Measurements from ENCODE around the gene RTL10. TPM values are rescaled to one million over a fixed set of nuclear protein-coding genes. Genes with fewer than 3 reads are reported as not detected.

RTL10 gene
- total RNA-seq, 2 experiments from 2014 or later: 18.7 to 23.1 TPM

DNA sequence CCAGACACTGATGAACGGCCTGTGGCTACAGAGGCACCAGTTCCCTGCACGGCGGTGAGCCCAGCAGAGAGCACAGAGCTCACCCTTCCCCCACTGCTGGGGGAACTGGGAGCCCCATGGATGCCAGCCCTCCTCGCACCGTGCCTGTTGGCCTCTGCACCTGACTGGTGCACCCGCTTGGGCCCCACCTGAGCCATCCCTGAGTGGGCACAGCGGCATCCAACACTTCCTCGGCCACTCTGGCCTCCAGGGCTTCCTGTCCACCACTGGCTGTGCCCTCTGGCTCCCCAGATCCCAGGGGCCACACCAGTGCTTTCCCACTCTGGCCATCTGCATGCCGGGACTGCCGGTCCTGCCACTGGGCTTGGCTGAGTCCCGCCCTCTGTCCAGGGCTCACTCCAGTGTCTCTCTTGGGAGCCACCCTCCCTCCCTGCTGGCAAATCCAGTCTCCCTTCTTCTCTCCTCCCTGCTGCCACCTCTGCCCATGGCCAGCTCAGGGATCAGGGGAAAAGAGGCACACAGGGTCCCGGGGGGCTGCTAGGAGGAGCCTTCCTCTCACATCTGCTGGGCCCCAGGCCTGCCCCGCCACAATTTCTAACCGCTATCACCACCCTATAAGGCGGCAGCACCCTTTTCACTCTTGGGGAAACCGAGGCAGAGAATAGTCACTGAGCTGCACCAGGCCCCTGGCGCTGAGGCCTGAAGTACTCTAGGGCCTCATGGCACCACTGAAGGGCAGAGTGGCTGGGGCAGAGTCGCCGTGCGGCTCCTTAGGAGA is 33.0 kb downstream of the RTL10 start:
- no peak overlapping the region for H3K27ac Mint-ChIP-seq
- no peaks in the 10 kb centered on the region for H3K4me1 Mint-ChIP-seq
- H3K36me3 Mint-ChIP-seq: no peaks in the 10 kb centered on the region
- H3K27me3 Mint-ChIP-seq: no peaks in the 10 kb centered on the region
- H3K9me3 Mint-ChIP-seq: no peaks in the 10 kb centered on the region
- H3K4me3 Mint-ChIP-seq: no peak overlapping the region
- DNase-seq: no peak

DNA sequence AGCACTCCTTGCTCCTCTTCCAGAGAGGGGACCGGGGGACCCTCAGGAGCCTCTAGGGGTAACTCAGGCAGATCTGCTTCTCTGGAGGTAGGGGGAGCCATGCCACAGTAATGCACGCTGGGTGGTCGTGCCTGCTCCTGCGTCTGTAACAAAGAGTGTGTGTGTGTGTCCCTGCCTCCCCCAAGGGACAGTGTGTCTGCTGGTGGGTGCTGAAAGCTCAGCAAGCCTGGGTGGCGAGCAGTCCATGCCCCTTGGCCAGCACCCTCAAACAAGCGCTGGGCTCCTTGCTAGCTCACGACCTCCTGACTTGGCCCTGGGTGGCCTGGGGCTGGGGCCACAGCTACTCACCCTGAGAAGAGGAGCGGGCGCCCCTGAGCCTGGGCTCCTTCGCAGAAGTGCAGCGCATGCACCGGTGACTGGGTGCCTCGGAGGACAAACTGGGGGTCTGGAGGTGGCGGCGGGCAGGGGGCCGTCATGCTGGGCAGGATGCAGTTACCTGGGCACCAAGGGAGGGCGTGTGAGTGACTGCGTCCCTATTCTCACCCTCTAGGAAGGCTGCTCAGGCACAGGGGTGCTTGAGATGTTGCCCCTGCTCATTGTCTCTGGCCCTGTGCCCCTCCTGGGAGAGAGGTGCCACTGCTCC is 33.7 kb downstream of the RTL10 start:
- Mint-ChIP-seq H3K4me1 (no peaks in the 10 kb centered on the region), H3K27ac (no peak overlapping the region), H3K9me3 (no peaks in the 10 kb centered on the region), H3K4me3 (no peak overlapping the region), H3K27me3 (no peaks in the 10 kb centered on the region), H3K36me3 (no peaks in the 10 kb centered on the region)
- no peak for DNase-seq

DNA sequence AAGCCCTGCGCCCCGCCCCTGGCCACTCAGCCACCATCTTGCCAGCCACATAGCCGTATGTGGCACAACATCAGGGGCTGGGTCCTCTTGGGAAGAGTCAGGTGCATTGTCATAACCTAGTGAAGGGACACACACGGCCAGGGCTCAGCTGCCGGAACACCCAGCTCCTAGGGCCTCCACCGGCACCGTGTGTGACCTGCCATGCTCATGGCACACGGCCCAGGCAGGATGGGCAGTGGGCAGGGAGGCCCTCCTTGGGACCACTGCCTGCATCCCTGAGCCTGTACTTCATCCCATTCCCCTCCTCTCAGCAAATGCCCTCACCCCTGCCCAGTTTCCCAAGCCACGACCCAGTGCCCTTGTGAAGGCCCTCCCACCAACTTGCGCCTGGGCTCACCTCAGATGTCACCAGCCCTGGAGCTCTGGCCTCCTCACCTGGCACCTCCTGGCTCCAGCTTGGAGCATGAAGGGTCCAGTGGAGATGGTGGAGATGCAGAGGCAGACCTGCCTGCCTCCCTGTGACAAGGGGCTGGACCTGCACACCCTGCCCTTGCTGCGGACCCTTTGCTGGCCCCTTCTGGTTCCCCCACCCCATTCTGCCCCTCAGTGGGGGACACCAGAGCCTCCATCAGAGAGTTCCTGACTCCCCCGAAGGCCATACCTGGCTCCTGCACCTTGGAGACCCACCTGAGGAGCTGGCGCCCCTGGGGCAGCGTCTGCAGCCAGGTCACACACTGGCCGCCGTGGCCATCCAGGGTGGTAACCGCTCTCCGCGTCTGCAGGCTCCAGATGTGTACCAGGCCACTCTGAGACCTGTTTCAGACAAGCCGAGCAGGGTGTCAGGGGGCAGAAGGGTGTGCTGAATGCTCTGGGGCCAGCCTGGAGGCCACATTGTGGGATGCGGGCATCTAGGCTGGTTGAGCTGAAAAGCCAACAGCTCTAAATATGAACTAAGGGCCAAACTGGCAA is 34.5 kb downstream of the RTL10 start:
- H3K4me1 Mint-ChIP-seq: no peaks in the 10 kb centered on the region
- H3K27ac Mint-ChIP-seq: no peak overlapping the region
- H3K9me3 Mint-ChIP-seq: no peaks in the 10 kb centered on the region
- DNase-seq: no peak
- no peak overlapping the region for H3K4me3 Mint-ChIP-seq
- no peaks in the 10 kb centered on the region for H3K36me3 Mint-ChIP-seq
- no peaks in the 10 kb centered on the region for H3K27me3 Mint-ChIP-seq

DNA sequence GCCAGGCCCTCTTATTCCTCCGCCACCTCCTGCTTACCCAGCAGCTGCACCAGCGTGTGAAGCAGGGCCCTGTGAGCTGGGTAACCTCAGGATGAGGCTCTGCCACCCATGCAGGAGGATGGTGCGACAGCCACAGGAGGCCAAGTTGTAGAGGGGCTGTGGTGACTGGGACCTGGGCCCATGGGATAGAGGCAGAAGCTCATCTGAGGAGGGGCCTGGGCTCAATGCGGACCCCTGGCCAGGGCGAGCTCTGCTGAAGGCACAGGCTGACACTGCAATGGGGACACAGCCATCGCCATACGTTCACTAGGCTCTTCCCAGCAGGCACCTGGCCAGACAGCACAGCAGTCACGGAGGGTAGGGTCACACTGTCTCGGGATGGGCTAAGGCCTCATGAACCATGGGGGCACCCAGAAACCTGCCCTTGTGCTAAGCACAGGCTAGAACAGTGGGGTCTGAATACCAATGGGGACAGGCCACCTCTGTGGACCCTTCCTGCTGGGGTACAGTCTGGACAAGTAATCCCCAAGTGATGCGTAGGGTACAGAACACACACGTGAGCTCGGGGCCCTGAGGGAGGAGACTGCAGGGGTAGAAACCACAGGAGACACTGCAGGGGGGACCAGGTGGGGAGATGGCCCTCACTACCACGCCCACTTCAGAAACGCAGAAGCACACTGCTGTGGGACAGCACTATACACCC is 35.3 kb downstream of the RTL10 start:
- Mint-ChIP-seq H3K27me3 (no peaks in the 10 kb centered on the region), H3K4me3 (no peak overlapping the region), H3K4me1 (no peaks in the 10 kb centered on the region), H3K27ac (no peak overlapping the region), H3K36me3 (peaks cover 2% of the 10 kb centered on the region), H3K9me3 (no peaks in the 10 kb centered on the region)
- no peak for DNase-seq

DNA sequence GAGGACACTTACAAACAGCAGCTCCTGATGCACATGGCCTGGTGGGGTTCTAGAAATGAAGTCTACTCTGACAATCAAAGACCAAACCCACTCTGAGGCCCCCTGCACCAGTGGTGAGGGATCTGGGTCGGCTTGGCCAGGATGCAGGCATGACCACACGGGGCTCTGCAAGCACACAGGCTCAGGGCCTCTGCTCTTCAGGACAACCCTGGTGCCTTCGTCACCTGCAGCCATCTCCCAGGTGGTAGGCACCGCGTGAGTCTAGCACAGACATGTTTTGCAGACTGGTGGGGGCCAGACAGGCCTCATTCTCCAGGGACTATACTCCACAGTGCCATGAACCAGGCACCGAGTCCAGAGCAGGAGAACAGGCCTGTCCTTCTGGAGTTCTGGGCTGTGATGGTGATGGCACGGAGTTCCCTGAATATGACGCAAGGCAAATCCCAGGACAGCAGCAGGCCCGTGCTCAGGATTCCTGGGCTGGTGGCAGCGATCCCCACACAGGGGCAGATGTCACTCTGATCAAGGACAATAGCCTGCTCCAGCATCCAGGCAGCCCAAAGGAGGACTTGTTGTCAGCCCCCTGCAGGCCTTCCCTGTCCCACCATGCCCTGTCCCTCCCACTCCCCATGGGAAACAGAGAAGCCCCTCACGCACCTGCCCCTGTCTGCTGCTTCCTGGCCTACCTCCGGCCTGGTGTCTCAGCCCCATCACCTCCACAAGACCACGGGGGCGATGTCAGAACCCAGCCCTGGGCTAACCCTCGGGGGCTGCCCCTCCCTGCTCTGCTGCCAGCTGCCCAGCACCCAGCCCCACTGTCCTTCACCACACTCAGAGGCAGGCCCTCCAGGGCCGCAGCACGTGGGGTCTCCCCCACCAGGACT is 36.1 kb downstream of the RTL10 start:
- Mint-ChIP-seq H3K27me3 (no peaks in the 10 kb centered on the region), H3K27ac (no peak overlapping the region), H3K9me3 (no peaks in the 10 kb centered on the region), H3K36me3 (peaks cover 2% of the 10 kb centered on the region), H3K4me3 (no peak overlapping the region), H3K4me1 (no peaks in the 10 kb centered on the region)
- no peak for DNase-seq

DNA sequence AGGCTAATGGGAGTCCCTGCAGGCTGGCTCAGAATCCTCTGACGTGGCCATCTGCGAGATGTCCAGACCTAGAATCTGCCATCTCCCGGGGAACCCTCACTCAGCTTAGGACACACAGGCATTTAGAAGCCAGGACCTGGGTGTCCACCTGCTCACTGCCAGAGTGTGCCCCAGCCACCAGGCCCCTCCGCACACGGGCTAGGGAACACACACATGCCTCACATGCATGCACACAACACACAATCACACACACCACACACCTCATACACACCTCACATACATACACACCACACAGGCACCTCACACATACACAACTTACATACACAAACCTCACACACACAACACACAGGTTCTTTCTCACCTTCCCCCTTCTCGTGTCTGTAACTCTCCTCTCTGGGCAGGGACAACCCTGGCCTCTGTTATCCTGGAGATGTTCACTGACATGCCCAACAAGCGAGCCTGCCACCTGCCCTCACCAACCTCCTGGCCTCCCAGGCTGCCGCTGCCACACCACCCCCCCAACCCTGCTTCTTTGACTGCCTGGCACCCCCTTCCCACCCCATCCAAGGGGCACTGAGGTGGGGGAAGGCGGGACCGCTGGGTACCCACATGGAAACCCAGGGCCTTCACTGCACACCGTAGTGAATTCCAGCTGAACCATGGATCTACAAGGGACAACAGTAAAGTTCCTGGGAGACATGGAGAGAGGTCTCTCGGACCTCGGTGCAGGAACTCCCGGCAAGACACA is 38.1 kb downstream of the RTL10 start:
- DNase-seq: no peak
- Mint-ChIP-seq H3K9me3 (no peaks in the 10 kb centered on the region), H3K27ac (no peak overlapping the region), H3K4me3 (no peak overlapping the region), H3K36me3 (peaks cover 3% of the 10 kb centered on the region), H3K4me1 (no peaks in the 10 kb centered on the region), H3K27me3 (no peaks in the 10 kb centered on the region)

DNA sequence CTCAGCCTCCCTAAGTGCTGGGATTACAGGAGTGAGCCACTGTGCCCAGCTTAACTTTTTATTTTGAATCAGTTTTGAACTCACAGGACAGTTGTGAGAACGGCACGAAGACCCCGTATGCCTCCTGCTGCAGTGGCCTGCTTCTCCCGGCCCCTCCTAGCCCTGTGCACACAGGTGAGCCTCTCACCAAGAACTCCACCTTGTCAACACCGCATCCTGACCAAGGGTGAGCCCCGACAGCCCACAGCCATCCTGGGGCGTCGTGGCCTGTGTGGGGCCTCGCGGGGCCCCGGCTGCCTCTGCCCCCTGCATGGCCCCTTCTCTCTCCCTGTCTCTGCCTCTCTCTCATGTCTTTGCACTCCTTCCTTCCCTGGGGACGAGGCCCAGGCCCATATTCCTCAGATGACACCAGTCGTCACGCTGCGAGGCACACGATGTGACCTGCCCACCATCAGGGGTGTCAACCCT is 38.8 kb downstream of the RTL10 start:
- peaks cover 2% of the 10 kb centered on the region for H3K4me1 Mint-ChIP-seq
- DNase-seq: no peak
- H3K9me3 Mint-ChIP-seq: no peaks in the 10 kb centered on the region
- H3K4me3 Mint-ChIP-seq: no peak overlapping the region
- no peaks in the 10 kb centered on the region for H3K27me3 Mint-ChIP-seq
- H3K36me3 Mint-ChIP-seq: peaks cover 3% of the 10 kb centered on the region
- no peak overlapping the region for H3K27ac Mint-ChIP-seq

DNA sequence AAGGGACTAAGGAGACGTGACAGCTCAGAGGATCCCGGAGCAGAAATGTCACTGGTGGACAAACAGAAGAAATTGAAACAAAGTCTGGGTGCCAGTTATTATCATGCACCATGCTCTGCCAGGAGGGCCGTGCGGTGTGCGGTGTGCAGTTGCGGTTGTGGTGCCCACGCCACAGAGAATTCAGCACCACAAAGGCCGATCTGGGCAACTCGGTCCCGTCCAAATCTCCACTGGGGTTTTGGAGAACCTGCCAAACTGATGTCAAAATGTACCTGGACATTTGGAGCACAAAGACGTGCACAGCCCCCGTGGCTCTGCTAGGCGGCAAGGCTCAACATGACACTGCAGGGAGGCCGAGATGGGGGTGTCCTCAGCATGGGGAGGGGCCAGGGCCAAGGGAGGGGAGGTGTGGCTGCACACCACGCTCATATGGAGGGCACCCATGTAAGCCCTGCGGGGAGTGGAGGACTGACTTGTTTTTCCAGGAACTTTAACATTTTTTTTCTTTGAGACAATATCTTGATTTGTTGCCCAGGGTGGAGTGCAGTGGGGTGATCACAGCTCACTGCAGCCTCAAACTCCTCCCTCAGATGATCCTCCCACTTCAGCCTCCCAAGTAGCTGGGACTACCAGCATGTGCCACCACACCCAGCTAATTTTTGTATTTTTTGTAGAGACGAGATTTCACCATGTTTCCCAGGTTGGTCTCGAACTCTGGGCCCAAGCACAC is 39.4 kb downstream of the RTL10 start:
- H3K27ac Mint-ChIP-seq: no peak overlapping the region

DNA sequence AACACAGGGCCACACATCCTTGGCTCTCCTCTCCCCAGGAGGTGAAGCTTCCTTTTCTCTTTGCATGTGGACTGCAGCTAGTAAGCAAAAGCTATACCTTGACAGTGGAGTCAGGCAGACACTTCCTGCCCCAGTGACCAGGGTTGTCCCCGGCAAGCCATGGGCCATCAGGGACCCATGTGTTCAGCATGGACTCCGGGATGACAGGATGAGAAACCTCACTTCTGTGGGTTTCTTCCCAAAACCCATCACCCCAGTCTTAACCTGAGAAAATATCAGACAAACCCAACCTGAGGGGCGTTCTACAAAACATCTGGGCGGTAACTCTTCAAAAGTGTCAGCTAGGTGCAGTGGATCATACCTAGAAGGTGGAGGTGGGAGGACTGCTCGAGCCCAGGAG is 40.2 kb downstream of the RTL10 start:
- Mint-ChIP-seq H3K9me3 (no peaks in the 10 kb centered on the region), H3K36me3 (peaks cover 3% of the 10 kb centered on the region), H3K4me1 (peaks cover 5% of the 10 kb centered on the region), H3K27ac (no peak overlapping the region), H3K27me3 (no peaks in the 10 kb centered on the region), H3K4me3 (no peak overlapping the region)
- DNase-seq: no peak

More for the DNA sequence above, 39.4 kb downstream of the RTL10 start:
- Mint-ChIP-seq H3K27me3 (no peaks in the 10 kb centered on the region), H3K4me1 (peaks cover 5% of the 10 kb centered on the region), H3K9me3 (no peaks in the 10 kb centered on the region), H3K36me3 (peaks cover 3% of the 10 kb centered on the region), H3K4me3 (no peak overlapping the region)
- DNase-seq: no peak

DNA sequence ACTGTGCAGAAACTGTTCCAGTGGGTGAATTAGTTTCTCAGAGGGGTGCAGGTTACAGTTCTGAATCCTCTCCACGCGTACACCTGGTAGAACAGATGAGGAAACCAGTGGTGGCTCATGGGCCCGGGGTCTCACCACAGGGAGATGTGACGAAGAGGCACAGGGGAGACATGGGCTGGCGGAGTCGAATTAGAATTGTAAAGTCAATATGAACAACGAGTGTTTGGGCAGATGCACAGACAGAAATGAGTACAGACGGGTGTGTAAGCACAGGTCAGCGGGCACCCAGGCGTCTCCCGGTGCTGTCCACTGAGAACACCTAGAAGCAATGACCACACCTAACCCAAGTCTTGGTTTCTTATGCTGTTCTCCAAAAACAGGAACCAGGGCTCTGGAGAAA is 41.8 kb downstream of the RTL10 start:
- no peak for DNase-seq
- Mint-ChIP-seq H3K36me3 (peaks cover 3% of the 10 kb centered on the region), H3K27me3 (no peaks in the 10 kb centered on the region), H3K4me3 (no peak overlapping the region), H3K9me3 (no peaks in the 10 kb centered on the region), H3K27ac (no peak overlapping the region), H3K4me1 (peaks cover 5% of the 10 kb centered on the region)

DNA sequence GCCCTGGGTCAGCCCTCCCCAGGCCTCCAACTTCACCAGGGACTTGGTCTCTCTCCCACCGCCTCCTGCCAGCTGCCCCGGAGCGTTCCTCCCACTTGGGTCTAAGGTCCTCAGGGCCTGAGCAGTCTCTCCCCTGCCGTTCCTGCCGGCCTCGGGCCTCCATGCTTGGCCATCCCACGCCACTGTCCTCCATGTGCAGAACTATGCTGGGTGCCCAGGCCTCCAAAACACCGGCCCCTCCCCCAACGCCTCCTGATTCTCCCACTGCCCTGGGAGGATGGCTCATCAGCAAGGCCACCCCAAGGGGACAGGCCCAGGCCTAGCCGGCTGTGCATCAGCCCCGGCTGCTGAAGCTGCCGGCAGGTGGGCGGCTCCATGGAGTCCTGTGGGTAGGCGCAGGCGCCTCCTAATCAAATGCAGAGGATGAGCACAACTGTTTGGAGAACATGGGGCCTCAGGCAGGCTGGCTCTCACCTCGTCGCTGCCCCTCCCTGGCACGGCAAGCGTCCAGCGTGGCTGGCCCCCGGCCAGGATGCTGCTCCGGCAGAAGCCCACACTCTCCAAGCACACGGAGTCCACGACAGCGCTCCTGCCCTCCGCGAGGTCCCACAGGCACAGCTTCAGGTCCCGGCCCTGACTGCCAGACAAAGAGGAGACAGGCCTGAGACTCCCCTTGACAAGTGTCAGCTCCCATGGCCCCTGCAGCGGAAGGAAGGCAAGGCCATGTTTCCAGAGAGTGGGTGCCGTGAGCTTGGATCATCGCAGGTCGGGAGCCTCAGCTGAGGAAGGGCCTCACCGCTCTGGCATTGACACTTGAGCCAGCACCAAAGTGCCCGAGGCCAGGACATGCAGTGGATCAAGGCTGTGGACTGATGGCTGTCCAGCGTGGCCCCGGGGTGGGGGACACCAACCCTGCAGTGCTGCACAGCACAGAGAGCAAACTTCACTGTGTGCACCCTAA is 42.6 kb downstream of the RTL10 start:
- Mint-ChIP-seq H3K9me3 (no peaks in the 10 kb centered on the region), H3K27me3 (no peaks in the 10 kb centered on the region), H3K4me1 (peaks cover 5% of the 10 kb centered on the region), H3K36me3 (peaks cover 3% of the 10 kb centered on the region), H3K27ac (no peak overlapping the region), H3K4me3 (no peak overlapping the region)
- DNase-seq: no peak

DNA sequence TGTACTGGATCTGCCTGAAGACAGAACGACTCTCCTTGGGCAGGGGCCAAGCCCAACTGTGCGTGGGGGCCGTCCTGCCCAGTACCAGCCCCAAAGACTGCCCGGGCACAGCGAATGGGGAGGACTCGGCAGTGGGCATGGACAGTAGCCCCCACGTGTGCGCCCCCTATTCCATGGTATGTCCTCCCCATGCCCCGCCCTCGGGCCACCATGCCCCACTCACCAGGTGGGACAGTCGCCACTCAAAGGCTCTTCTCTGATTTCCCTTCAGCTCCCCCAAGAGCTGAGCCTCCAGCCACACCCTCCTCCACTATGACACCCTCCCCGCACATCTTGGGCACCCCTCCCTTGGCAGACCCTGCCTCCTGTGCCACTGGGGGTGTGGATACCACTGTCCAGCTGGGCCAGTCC is 43.5 kb downstream of the RTL10 start:
- H3K4me3 Mint-ChIP-seq: no peak overlapping the region
- peaks cover 3% of the 10 kb centered on the region for H3K36me3 Mint-ChIP-seq
- H3K27me3 Mint-ChIP-seq: no peaks in the 10 kb centered on the region
- no peak for DNase-seq
- peaks cover 5% of the 10 kb centered on the region for H3K4me1 Mint-ChIP-seq
- no peaks in the 10 kb centered on the region for H3K9me3 Mint-ChIP-seq
- H3K27ac Mint-ChIP-seq: no peak overlapping the region

Measured in activated naive CD8-positive, alpha-beta T cell treated with anti-CD3 and anti-CD28 coated beads for 36 hours (primary cell).